Measurements from ENCODE around the gene MINAR1.

MINAR1 gene

DNA sequence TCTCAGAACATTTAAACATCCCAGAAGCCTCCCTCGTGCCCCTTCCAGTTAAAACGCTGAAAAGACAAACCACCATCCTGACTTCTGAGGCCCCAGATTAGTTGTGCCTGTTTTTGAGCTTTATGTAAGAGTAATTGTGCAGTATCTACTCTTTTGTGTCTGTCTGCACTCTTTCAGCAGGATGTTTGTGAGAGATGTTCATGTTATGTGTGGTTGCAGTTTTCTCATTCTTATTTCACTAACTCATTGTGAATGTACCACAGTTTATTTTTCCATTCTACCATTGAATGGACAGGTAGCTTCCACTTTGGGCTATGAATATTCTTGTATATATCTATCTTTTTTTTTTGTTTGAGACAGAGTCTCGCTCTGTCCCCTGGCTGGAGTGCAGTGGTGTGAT, 40.3 kb downstream of the MINAR1 start:
- DNase-seq = no peak

DNA sequence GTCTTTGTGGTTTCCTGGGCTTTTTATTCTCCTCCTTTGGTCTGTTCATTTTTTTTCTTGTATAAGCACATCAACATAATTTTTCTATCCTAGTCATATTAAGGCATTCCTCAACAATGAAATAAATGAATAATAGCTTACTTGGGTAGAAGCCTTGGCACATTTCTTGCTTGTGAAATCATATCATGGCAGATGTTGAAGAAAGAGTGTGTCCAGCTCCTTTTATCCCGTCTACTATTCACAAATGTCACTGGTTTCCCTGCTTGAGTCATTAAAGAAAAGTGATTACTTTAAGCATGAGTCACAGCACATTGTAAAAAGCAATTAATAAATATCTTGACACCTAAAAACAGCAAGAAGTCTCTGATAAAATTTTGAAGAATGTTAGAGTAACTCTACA, 42.1 kb downstream of the MINAR1 start:
- no peak for DNase-seq

DNA sequence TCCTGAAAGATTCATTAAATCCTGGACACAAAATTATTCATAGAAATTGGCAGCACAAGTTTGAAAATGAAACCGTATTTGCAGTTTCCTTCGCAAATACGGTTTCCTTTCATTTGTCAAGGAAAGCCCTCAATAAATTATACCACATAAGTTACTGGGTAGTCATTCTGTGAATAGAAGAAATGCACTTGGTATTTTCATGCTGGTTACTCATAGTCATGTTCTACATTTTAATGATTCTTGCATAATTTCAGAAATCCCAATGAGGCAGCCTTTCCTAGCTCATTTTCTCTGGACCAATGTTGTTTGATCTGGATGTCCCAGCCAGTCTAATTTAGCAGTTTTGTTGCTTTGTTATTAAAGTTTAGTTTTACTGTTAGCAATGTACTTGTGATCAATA, 43.2 kb downstream of the MINAR1 start:
- no peak for DNase-seq

DNA sequence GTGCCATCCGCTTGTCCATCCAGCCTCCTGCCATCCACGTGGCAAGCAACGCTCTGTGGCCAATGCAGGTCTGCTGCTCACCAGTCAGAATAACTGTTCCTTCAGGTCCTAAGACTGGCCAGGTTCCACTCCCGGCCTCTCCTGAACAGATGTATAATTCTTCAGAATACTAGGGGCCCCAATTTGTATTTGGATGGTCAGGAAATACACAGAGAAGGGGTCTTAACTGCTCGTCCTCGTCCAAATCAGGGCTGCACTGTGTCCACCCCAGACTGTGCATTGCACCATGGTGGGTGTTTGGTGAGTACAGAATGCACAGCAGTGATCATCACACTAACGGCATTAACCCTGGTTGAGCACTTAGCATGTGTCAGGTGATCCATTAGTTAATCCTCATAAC, 46.0 kb downstream of the MINAR1 start:
- no peak for DNase-seq

DNA sequence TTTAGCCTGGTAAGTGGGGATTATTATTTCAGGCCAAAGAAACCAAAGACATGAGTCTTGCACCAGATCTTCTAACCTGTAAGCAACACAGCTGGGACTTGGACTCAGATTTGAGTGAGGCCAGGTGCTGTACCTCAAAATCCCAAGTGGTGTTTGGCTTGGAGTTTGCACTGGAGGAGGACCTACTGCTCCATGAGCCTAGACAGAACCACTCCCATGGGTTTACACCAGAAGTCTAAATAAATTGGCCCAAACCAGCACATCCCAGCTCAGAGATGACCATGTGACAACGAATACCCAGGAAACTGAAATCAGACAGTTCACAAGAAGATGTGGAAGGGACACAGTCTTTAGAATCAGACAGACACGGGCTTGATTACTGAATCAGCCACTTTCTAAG, 47.5 kb downstream of the MINAR1 start:
- no peak for DNase-seq

DNA sequence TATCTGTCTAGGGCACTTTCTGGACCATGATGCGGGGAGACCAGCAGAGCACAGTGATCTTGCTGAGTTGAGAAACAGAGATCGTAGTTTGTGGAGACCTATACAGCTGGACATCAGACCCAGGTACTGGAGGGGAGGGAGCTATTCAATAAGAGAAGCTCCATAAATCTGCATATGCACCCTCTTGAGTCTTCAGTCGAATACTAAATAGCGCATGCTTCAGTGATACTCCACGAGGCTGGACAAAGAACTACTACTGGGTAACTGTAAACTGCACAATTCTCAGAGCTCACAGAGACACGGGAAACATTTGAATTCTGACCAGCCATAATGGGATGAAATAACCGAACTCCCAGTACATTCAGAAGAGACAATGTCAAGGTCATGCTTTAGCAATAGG, 49.7 kb downstream of the MINAR1 start:
- DNase-seq = no peak
